ENCODE measurements around the gene PFKFB4.

- no peak for TF ChIP-seq MEIS1 (CRISPR knock-in tag; IDR thresholded peaks at IDR 0.05; ENCODE audit: borderline replicate concordance)
- TF ChIP-seq ZNF521 (tag by site-specific recombination; IDR thresholded peaks at IDR 0.05), result no peak
- TF ChIP-seq CTCF (tag by site-specific recombination; IDR thresholded peaks at IDR 0.05), result no peak
- TF ChIP-seq REPIN1 (tag by site-specific recombination; IDR thresholded peaks at IDR 0.05; ENCODE audit: low read depth), result no peak
- TF ChIP-seq ZFP37 (tag by site-specific recombination; IDR thresholded peaks at IDR 0.05), result no peak
- TF ChIP-seq ZFP3 (tag by site-specific recombination; IDR thresholded peaks at IDR 0.05; ENCODE audit: low read depth), result no peak
- TF ChIP-seq ZBTB17 (tag by site-specific recombination; IDR thresholded peaks at IDR 0.05), result no peak
- TF ChIP-seq ZBTB11 (tag by site-specific recombination; conservative IDR thresholded peaks at IDR 0.05; ENCODE audit: low read depth), result no peak
Observed at GRCh38 chr3:48600711-48601621, 44.4 kb upstream of the PFKFB4 start.
